ENCODE data around the gene TMSB10. TPM values are rescaled to one million over a fixed set of nuclear protein-coding genes. Genes with fewer than 3 reads are reported as not detected.

Gene TMSB10
- total and polyA plus RNA-seq, 2 experiments from 2014 or later: 834 to 2,942 TPM

DNA sequence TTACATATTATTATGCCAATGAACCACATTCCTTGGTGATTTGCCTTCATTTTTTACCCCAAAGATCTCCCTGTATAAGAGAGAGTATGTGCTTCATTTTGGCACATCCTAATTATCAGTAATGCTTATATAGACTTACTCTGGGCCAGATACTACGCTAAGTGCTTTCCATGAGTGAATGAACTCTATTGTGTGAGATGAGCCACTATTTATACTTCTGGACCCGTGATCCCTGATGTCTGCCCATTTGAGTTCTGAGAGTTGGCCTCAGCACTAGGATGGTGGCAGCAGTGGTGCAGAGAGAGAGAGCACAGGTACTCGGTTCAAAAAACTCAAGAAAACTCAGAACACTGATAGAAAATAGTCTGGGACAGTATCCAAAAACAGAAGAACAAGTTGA, 48.1 kb downstream of the TMSB10 start:
- Histone ChIP-seq H3K27me3 (ENCODE audit: insufficient read depth) (no peaks in the 10 kb centered on the region), H3K27ac (ENCODE audit: low read depth) (no peak overlapping the region), H3K4me3 (no peak overlapping the region), H2AFZ (no peak overlapping the region), H3F3A (replicated peaks; ENCODE audit: low read depth) (peaks cover 3% of the 10 kb centered on the region; the same call in 1 of the 2 replicates), H3K9me2 (ENCODE audit: insufficient read depth) (no peaks in the 10 kb centered on the region), H3K36me3 (ENCODE audit: insufficient read depth) (no peaks in the 10 kb centered on the region), H4K20me1 (replicated peaks; ENCODE audit: insufficient read depth) (no peaks in the 10 kb centered on the region), H3K4me1 (ENCODE audit: insufficient read depth) (peaks cover 15% of the 10 kb centered on the region), H3K79me2 (replicated peaks; ENCODE audit: insufficient read depth) (no peaks in the 10 kb centered on the region), H3K4me2 (no peak overlapping the region)
- Mint-ChIP-seq H3K4me3 (no peak overlapping the region), H3K36me3 (ENCODE audit: low read depth) (no peaks in the 10 kb centered on the region), H3K9me3 (no peaks in the 10 kb centered on the region; the same call in 1 of the 3 replicates), H3K27ac (peak overlapping the region; percentile 80), H3K27me3 (ENCODE audit: insufficient read depth, low read depth, poor library complexity) (peaks cover 20% of the 10 kb centered on the region), H3K4me1 (peaks cover 31% of the 10 kb centered on the region)
- ATAC-seq (no peak), DNase-seq (ENCODE audit: low spot score) (no peak)
- TF ChIP-seq, protein P1, sequence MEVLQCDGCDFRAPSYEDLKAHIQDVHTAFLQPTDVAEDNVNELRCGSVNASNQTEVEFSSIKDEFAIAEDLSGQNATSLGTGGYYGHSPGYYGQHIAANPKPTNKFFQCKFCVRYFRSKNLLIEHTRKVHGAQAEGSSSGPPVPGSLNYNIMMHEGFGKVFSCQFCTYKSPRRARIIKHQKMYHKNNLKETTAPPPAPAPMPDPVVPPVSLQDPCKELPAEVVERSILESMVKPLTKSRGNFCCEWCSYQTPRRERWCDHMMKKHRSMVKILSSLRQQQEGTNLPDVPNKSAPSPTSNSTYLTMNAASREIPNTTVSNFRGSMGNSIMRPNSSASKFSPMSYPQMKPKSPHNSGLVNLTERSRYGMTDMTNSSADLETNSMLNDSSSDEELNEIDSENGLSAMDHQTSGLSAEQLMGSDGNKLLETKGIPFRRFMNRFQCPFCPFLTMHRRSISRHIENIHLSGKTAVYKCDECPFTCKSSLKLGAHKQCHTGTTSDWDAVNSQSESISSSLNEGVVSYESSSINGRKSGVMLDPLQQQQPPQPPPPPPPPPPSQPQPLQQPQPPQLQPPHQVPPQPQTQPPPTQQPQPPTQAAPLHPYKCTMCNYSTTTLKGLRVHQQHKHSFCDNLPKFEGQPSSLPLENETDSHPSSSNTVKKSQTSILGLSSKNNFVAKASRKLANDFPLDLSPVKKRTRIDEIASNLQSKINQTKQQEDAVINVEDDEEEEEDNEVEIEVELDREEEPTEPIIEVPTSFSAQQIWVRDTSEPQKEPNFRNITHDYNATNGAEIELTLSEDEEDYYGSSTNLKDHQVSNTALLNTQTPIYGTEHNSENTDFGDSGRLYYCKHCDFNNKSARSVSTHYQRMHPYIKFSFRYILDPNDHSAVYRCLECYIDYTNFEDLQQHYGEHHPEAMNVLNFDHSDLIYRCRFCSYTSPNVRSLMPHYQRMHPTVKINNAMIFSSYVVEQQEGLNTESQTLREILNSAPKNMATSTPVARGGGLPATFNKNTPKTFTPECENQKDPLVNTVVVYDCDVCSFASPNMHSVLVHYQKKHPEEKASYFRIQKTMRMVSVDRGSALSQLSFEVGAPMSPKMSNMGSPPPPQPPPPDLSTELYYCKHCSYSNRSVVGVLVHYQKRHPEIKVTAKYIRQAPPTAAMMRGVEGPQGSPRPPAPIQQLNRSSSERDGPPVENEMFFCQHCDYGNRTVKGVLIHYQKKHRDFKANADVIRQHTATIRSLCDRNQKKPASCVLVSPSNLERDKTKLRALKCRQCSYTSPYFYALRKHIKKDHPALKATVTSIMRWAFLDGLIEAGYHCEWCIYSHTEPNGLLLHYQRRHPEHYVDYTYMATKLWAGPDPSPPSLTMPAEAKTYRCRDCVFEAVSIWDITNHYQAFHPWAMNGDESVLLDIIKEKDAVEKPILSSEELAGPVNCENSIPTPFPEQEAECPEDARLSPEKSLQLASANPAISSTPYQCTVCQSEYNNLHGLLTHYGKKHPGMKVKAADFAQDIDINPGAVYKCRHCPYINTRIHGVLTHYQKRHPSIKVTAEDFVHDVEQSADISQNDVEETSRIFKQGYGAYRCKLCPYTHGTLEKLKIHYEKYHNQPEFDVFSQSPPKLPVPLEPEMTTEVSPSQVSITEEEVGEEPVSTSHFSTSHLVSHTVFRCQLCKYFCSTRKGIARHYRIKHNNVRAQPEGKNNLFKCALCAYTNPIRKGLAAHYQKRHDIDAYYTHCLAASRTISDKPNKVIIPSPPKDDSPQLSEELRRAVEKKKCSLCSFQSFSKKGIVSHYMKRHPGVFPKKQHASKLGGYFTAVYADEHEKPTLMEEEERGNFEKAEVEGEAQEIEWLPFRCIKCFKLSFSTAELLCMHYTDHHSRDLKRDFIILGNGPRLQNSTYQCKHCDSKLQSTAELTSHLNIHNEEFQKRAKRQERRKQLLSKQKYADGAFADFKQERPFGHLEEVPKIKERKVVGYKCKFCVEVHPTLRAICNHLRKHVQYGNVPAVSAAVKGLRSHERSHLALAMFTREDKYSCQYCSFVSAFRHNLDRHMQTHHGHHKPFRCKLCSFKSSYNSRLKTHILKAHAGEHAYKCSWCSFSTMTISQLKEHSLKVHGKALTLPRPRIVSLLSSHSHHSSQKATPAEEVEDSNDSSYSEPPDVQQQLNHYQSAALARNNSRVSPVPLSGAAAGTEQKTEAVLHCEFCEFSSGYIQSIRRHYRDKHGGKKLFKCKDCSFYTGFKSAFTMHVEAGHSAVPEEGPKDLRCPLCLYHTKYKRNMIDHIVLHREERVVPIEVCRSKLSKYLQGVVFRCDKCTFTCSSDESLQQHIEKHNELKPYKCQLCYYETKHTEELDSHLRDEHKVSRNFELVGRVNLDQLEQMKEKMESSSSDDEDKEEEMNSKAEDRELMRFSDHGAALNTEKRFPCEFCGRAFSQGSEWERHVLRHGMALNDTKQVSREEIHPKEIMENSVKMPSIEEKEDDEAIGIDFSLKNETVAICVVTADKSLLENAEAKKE (CRISPR knock-in tag; IDR thresholded peaks at IDR 0.05): no peak
- no peak for TF ChIP-seq EZH2 (IDR thresholded peaks at IDR 0.05; ENCODE audit: low read depth, unreplicated experiment)
- TF ChIP-seq STAT1 (IDR thresholded peaks at IDR 0.05; ENCODE audit: unreplicated experiment): no peak
- TF ChIP-seq, protein P2, sequence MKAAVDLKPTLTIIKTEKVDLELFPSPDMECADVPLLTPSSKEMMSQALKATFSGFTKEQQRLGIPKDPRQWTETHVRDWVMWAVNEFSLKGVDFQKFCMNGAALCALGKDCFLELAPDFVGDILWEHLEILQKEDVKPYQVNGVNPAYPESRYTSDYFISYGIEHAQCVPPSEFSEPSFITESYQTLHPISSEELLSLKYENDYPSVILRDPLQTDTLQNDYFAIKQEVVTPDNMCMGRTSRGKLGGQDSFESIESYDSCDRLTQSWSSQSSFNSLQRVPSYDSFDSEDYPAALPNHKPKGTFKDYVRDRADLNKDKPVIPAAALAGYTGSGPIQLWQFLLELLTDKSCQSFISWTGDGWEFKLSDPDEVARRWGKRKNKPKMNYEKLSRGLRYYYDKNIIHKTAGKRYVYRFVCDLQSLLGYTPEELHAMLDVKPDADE (IDR thresholded peaks at IDR 0.05): no peak
- no peak for TF ChIP-seq EZH2phosphoT487 (IDR thresholded peaks at IDR 0.05; ENCODE audit: unreplicated experiment)
- no peak for TF ChIP-seq NANOG (IDR thresholded peaks at IDR 0.05; ENCODE audit: borderline replicate concordance)
- TF ChIP-seq, protein P3, sequence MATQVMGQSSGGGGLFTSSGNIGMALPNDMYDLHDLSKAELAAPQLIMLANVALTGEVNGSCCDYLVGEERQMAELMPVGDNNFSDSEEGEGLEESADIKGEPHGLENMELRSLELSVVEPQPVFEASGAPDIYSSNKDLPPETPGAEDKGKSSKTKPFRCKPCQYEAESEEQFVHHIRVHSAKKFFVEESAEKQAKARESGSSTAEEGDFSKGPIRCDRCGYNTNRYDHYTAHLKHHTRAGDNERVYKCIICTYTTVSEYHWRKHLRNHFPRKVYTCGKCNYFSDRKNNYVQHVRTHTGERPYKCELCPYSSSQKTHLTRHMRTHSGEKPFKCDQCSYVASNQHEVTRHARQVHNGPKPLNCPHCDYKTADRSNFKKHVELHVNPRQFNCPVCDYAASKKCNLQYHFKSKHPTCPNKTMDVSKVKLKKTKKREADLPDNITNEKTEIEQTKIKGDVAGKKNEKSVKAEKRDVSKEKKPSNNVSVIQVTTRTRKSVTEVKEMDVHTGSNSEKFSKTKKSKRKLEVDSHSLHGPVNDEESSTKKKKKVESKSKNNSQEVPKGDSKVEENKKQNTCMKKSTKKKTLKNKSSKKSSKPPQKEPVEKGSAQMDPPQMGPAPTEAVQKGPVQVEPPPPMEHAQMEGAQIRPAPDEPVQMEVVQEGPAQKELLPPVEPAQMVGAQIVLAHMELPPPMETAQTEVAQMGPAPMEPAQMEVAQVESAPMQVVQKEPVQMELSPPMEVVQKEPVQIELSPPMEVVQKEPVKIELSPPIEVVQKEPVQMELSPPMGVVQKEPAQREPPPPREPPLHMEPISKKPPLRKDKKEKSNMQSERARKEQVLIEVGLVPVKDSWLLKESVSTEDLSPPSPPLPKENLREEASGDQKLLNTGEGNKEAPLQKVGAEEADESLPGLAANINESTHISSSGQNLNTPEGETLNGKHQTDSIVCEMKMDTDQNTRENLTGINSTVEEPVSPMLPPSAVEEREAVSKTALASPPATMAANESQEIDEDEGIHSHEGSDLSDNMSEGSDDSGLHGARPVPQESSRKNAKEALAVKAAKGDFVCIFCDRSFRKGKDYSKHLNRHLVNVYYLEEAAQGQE (IDR thresholded peaks at IDR 0.05; ENCODE audit: unreplicated experiment): no peak
- TF ChIP-seq JUNB (IDR thresholded peaks at IDR 0.05; ENCODE audit: unreplicated experiment): no peak
- no peak for TF ChIP-seq POLR2AphosphoS5 (IDR thresholded peaks at IDR 0.05; ENCODE audit: low read depth)
- TF ChIP-seq, protein P4, sequence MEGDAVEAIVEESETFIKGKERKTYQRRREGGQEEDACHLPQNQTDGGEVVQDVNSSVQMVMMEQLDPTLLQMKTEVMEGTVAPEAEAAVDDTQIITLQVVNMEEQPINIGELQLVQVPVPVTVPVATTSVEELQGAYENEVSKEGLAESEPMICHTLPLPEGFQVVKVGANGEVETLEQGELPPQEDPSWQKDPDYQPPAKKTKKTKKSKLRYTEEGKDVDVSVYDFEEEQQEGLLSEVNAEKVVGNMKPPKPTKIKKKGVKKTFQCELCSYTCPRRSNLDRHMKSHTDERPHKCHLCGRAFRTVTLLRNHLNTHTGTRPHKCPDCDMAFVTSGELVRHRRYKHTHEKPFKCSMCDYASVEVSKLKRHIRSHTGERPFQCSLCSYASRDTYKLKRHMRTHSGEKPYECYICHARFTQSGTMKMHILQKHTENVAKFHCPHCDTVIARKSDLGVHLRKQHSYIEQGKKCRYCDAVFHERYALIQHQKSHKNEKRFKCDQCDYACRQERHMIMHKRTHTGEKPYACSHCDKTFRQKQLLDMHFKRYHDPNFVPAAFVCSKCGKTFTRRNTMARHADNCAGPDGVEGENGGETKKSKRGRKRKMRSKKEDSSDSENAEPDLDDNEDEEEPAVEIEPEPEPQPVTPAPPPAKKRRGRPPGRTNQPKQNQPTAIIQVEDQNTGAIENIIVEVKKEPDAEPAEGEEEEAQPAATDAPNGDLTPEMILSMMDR (conservative IDR thresholded peaks at IDR 0.05; ENCODE audit: low read depth in 2 of 2): no peak

Measured in GM23338 (cell line).